Stimulated activated CD4-positive, alpha-beta T cell treated with anti-CD3 and anti-CD28 coated beads, Interleukin-15, amount 100 ng/mL, for 24 hours (primary cell): Measurements from ENCODE around the gene CEP63.

Experiments
- DNase-seq: peaks from one replicate; pipeline ENCODE4 v3.0.0-alpha.2; 2020

Gene CEP63

DNA sequence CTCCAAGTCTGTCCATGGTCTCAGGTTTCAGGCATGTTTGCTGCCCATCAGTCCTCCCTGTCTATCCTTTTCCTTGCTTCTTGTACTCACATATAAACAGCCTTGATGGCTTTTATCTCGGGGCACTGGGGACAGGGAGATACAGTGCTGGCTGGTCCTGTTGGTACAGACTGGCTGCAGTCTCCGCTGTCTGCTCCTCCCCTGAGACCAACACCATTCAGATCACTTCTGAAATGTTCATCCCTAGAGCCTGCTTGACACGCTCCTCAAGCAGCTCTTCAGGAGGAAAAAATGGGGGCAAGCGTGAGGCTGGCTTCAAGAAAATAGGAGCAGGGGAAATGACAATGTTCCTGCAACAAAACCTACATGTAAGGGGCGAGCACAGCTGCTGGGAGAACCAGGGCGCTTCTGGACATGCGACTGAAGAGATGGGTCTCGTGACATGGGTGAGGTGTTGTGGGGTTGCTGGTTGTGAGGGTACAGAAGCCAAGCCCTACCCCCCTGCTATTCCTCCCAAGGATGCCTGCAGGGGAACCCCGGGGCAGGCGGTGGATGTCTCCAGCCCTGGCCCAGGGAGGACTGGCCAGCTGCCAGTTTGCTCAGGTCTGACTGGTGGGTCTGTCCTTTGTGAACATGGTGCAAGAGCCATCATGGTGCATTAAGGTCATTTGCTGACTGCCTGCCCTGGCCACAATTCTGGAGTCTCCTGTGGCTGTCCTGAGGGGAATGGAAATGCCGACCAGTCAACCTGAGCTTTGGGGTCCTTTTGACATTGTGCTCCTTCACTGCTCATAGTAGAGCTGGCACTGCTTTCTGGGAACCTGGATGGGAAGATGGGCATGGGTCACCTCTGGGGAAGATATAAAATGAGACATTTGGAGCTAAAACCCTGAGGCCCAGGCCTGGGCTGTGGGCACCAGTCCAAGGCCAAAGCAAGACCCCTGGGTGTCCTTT lies 124.9 kb downstream of the CEP63 start:
- no peak for DNase-seq

DNA sequence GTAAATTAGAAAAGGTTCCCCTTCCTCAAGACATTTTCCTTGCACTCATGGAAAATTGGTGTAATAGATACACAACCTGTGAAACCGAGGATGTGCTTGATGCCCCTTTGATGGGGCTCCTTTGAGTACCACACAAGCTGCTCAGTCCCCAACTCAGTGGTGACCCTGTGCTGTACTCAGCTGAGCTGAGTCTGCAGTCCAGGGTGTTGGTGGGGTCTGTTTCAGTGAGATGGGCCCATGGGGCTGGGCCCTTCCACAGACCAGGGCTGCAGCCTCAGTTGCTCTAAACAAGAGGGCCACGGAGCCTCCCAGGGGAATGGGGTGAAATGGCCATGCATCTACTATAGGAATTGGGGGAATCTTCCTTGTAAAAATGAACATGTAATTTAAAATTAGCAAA lies 125.7 kb downstream of the CEP63 start:
- no peak for DNase-seq

DNA sequence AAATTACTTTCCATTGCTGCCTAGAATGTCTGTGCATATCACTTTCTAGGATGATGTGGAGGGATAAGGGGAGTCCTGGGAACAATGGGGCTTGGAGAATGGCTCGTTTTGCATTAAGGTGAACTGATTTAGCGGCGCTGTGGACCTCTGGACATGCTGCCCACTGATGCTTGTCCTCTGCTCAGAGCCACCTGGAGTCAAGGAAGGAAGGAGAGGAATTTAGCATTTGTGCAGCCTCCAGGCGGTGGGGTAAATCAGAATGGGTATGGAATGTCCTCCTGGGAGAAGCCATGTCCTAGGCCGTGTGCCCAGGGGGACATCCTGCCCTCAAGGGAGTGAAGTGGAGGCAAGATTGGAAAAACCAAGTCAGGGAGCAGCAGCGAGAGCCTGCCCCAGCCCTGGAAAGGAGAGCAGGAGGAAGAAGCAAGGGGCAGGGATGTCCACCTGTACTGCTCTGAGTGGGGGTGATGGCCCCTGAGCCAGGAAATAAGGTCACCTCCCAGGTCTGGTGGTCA lies 127.2 kb downstream of the CEP63 start:
- no peak for DNase-seq

DNA sequence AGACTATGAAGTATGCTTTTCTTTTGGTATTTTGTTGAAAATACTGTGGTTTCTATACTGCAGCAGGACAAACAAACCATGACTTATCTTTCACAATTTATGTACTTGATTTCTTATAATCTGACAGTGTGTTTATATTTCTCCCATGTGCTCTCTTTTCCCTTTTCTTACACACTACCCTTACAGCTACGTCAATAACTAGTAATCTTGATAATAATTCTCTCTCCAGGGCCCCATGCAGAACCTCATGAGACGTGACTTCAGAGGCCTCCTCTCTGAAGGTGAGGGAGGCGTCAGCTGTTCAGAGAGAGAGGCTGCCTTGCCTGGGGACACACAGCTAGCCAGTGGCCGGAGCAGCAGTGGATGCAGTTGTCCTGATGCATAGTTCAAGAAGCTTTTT lies 129.1 kb downstream of the CEP63 start:
- no peak for DNase-seq

DNA sequence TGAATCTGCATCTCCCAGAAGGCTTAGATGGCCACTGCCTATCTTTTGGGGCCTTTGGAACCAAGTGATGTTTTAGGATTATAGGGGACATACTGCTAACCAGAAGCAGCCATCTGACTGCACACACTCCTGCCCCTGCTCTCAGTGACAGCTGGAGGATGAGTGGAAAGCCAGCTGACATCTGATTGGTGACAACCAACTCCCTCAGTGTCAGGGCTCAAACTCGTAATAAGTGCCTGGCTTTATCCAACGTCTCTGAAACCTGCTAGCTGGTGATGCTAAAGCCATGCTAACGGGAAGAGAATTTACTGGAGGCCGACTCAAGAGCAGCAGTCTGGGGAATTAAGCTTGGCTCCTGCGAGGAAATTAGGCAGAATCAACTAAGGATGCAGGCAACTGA lies 129.9 kb downstream of the CEP63 start:
- no peak for DNase-seq

DNA sequence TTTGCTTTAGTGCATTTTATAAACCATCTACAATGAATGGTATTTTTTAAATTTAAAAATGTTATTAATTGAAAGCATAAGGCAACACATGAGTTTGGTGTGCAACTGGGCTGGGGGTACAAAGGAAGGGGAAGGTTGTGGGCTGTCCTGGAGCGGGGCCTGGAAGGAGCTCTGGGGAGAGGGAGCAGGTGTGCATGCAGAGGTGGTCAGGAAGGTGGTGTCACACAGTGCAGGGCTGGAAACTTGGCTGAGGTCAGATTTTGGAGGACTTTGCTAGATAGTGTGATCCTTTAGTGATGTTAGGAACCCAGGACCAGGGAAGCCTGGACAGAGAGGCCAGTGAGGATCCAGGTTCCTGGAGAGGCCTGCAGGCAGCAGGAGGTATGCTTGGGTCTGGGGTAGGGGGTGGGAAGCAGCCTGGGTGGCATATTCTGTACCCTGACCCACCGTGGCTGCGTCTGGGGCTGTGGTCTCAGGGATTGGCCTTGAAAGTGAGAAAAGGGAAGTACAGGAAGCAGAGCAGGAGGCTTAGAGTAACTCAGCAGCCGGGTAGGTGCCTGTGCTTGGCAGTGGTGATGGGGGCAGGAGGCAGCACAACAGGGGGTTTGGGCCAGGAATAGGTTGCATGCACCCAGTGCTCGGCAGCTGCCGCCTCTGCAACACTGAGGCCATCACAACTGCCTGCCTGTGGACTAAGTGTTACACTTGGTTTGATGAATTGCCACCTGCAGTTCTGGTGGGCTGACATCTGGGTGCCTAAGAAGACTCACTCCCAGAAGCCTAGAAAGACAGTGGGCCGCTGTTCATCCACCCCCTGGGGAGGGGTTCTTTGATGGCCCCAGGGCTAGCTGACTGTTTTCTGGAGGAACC lies 132.0 kb downstream of the CEP63 start:
- no peak for DNase-seq

DNA sequence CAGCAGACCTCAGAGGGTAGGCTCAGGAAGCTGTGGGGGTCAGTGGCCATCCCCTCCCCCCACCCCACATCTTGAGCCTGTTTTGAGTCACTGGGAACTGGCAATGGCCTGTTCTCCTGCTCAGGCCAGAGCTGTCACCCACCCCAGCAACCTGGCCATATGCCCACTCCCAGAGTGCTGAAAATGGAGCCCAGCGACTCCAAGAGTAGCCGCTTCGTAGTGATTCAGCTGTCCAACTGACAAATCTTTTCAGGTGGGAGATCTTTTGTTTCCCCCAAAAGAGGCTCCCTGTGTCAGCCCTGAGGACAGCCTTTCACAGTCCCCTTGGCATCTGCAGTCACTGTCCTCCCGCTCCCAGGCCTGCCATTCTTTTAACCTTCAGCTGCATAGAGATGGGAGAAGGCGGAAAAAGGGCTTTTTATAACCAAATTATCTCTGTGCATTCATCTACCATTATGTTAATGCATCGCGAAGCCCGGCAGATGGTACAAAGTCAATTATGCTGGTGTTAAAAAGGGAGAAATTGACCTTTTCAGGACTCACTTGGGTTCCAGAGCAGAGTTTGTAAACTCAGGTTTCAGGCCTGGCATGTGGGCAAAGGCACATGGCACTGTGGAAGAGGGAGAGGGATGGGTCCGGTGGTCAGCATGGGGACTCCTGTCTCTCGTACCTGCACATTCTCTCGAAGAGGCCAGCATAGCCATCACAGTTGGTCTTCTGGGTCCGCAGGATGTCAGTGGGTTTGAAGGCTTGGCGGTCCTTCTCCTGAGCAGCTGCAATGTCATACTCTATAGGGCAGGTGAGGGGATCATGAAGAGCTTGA lies 132.8 kb downstream of the CEP63 start:
- no peak for DNase-seq

DNA sequence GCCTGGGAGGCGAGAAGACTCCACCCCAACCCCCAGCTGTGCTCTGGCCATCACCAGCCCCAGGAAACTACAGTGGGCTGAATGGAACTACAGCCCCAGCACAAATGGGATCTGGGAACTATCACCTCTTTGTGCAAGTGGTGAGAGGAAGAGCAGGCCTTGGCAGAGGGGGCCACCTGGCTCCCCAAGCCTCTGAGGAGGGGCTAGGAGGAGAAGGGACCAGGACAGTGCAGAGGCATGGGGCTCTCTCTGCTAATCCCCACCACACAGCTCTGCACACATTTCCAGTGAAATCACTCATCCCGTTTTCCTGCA lies 133.4 kb downstream of the CEP63 start:
- DNase-seq, result no peak

DNA sequence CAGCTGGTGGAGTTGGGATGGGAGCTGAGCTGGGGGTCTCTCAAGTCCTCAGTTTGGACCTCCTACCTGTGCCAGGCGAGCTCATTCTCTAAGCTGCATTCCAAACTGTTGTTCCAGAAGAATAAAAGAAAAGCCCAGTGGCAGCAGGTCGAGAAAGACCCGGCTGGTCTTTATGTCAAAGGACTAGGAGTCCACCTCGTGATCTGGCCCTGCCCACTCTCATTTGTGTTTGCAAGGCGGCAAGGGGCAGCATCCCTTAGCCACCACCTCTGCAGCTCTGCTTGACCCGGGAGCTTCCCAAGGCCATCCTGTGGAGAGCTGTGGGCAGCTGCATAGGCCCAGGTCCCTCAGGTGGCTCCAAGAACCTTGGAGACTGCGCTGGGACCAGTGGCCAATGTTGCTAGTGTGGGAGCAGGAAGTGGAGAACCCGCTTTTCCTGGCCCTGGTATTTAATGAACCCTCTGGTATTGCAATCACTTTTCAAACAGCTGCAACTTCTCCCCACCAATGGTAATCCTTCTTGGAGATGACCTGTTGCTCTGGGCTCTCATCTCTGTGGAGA lies 134.1 kb downstream of the CEP63 start:
- DNase-seq, result no peak

DNA sequence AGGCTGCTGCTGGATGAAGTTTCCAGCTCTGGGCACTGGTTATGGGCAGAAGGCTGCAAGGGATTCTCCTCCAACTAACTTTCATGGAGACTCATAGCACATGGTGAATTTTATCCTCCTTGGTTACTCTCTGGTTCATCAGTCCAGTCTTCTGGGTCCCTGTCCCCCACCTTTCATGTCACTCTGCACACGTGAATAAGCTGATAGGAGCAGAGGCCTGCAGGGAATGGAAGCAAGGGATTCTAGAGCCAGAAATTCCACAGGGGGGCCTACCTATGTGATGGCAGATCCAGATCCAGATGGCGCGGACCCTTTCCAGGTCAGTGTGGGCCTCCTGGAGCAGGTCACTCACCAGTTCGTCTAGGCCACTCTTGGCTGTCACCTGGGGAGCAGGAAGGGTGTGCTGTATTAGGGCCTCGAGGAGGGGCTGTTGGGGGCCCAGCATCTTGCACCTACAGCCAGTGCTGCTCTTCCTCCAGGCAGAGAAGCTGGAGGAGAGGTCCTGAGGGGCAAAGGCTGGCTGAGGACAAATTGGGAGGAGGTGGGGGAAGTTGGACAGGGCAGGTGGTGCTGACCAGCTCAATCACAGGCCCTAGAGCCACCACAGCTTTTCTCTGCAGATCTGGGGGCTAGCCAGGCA lies 134.7 kb downstream of the CEP63 start:
- no peak for DNase-seq

DNA sequence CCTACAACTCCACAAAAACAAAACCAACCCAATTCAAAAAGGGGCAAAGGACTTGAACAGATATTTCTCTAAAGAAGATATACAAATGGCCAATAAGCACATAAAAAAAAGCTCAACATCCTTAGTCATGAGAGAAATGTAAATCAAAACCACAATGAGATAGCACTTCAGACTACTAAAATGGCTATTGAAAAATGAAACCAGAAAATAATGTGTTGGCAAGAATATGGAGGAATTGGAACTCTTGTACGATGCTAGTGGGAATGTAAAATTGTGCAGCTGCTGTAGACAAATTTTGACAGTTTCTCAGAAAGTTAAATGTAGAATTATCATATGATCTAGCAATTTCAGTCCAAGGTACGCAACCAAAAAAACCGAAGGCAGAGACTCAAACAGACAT lies 136.0 kb downstream of the CEP63 start:
- DNase-seq, result no peak

DNA sequence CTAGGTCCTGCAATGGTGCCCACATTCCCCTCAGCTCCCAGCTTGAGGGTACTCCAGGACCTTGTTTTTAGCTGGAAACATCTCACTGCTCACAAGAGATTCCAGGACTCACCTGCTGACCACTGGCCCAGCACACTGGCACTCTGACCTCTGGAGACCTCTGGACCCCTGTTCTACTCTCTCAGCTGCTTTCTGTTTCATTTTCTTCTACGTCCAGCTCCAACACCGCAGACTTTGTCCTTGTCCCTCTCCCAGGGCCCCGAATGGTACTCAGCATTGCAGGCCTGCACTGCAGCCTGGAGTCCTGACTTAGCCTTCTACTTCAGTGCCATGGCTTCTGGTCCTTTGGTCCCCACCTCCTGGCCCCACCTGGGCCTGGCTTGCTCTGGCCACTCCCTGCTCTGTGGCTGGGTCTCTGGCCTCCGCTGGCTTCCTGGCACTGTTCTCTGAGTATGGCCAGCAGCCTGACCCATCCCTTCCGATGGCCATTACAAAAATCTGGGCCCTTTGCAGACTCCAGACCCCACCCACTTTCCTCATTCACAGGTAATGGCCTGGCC lies 137.0 kb downstream of the CEP63 start:
- DNase-seq, result no peak

DNA sequence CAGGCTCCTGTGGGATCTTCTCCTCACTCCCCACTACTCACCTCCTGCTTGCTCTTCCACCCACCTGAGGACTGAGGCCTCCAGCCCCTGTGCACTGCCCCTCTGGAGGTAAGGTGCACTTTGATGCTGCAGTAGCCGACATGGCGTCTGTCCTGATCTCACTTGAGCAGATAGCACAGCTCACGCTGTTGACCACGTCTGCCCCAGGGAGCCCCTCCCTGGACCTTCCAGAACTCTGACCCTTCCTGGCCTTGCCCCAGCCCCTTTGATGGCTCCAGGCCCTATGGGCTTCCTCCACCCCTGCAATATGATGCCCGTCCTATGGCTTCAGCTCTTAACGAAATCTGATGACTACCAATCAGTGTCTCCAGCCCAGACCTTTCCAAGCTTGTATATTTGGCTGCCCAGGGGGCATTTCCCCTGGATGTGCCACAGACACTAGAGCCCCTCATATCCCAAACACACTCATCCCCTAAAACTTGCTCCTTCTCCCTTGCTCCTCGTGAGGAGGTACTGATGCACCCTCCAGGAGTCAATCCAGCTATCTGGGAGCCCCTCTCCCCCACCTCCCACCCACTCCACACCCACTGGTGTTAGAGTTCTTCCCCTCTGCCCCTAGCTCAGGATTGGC lies 137.9 kb downstream of the CEP63 start:
- no peak for DNase-seq
